H1 (cell line): Measurements from ENCODE around the gene DYNC2I2. TPM values are rescaled to one million over a fixed set of nuclear protein-coding genes. Genes with fewer than 3 reads are reported as not detected.

Experiments
- CTCF ChIA-PET: fragments of 300-600 bp; sonication (Branson Sonifier 250); formaldehyde crosslinking; loops from one replicate; lab custom pipeline; 2021; ENCODE audit not compliant: partially characterized antibody; lab: Charles Lee
- POLR2A ChIA-PET: fragments of 300-600 bp; sonication (Branson Sonifier 250); formaldehyde crosslinking; loops from one replicate; lab custom pipeline; 2021; ENCODE audit warnings: inconsistent platforms; ENCODE audit not compliant: partially characterized antibody; lab: Charles Lee
- DNase-seq, 2 experiments: peaks; one replicate each; pipeline versions ENCODE4 v3.0.0 to v3.0.0-alpha.2; 2010 to 2022; ENCODE audit warnings: low spot score in 2 of 2, low read depth in 1 of 2, mixed read lengths in 1 of 2
- FAIRE-seq: peaks from 2 replicates; lab custom pipeline; 2011; peaks lifted over from hg19 to GRCh38; lab: Jason Lieb, UNC
- H2AFZ ChIP-seq: 2 replicates; pipeline ENCODE4 v1.8.1; 2012; ENCODE audit warnings: low read length, inconsistent platforms
- H2AK5ac ChIP-seq: 2 replicates; pipeline ENCODE4 v1.6.1; 2013; ENCODE audit warnings: low read depth, low read length
- H2BK120ac ChIP-seq: replicated peaks from 2 replicates; pipeline ENCODE3; 2013; ENCODE audit warnings: low read depth, low read length, inconsistent platforms
- H2BK12ac ChIP-seq: 2 replicates; pipeline ENCODE4 v1.6.1; 2013; ENCODE audit warnings: low read depth, low read length
- H2BK15ac ChIP-seq: 2 replicates; pipeline ENCODE4 v1.6.1; 2013; ENCODE audit warnings: low read length
- H2BK20ac ChIP-seq: 2 replicates; pipeline ENCODE4 v1.6.1; 2013; ENCODE audit warnings: low read length
- H2BK5ac ChIP-seq: 2 replicates; pipeline ENCODE4 v1.6.1; 2013; ENCODE audit warnings: low read depth, low read length
- H3K14ac ChIP-seq: 2 replicates; pipeline ENCODE4 v1.6.1; 2013; ENCODE audit warnings: inconsistent platforms; ENCODE audit not compliant: insufficient read length
- H3K18ac ChIP-seq: 2 replicates; pipeline ENCODE4 v1.6.1; 2013; ENCODE audit warnings: low read length; ENCODE audit errors: extremely low read depth
- H3K23ac ChIP-seq: 2 replicates; pipeline ENCODE4 v1.6.1; 2013; ENCODE audit warnings: inconsistent platforms; ENCODE audit not compliant: insufficient read length
- H3K23me2 ChIP-seq: 2 replicates; pipeline ENCODE4 v1.6.1; 2013; ENCODE audit warnings: low read depth, low read length
- H3K27ac ChIP-seq: 2 replicates; pipeline ENCODE4 v1.6.1; 2011; ENCODE audit warnings: low read depth, low read length, inconsistent platforms
- H3K27me3 ChIP-seq, 4 experiments: replicated peaks in 1 of 4; 1 replicate in 1 of 4; 2 replicates in 3 of 4; pipeline versions ENCODE4 v1.6.1 to v1.8.1; 2011 to 2013; ENCODE audit warnings: low read length in 3 of 4, mild to moderate bottlenecking in 3 of 4, inconsistent platforms in 2 of 4, mixed read lengths in 2 of 4, moderate library complexity in 1 of 4; ENCODE audit not compliant: control insufficient read depth in 3 of 4, insufficient read depth in 3 of 4; ENCODE audit errors: extremely low read depth in 1 of 4
- H3K36me3 ChIP-seq, 4 experiments: 2 replicates each; pipeline versions ENCODE4 v1.6.1 to v1.8.1; 2011 to 2013; ENCODE audit warnings: mild to moderate bottlenecking in 4 of 4, low read length in 3 of 4, moderate library complexity in 2 of 4, control low read depth in 1 of 4, inconsistent platforms in 1 of 4; ENCODE audit not compliant: insufficient read depth in 4 of 4, control insufficient read depth in 2 of 4
- H3K4ac ChIP-seq: replicated peaks from 2 replicates; pipeline ENCODE3; 2013; ENCODE audit warnings: low read length, low read depth, mixed read lengths, inconsistent platforms; ENCODE audit not compliant: insufficient read length
- H3K4me1 ChIP-seq, 4 experiments: replicated peaks in 1 of 4; 1 replicate in 1 of 4; 2 replicates in 3 of 4; pipeline versions ENCODE4 v1.6.1 to v1.8.1; 2011 to 2013; ENCODE audit warnings: low read length in 3 of 4, inconsistent platforms in 2 of 4, mixed read lengths in 1 of 4; ENCODE audit not compliant: insufficient read depth in 4 of 4, control insufficient read depth in 3 of 4
- H3K4me2 ChIP-seq, 2 experiments: 2 replicates each; pipeline versions ENCODE4 v1.6.1 to v1.8.1; 2011 to 2013; ENCODE audit warnings: low read depth in 2 of 2, low read length in 2 of 2, control low read depth in 1 of 2, inconsistent platforms in 1 of 2, mild to moderate bottlenecking in 1 of 2; ENCODE audit not compliant: insufficient read depth in 1 of 2
- H3K4me3 ChIP-seq, 4 experiments: fragments of 200-600, 300-600 bp in 1 of 4; sonication (generic), shearing (Covaris generic), sonication (Bioruptor Twin) in 1 of 4; 2 replicates each; pipeline versions ENCODE4 v1.5.1 to v1.8.1; 2011 to 2016; ENCODE audit warnings: low read length in 4 of 4, low read depth in 3 of 4, control low read depth in 2 of 4, inconsistent platforms in 2 of 4, mild to moderate bottlenecking in 2 of 4, mixed read lengths in 1 of 4, moderate library complexity in 1 of 4; ENCODE audit not compliant: insufficient read depth in 2 of 4; ENCODE audit errors: extremely low read depth in 1 of 4
- H3K56ac ChIP-seq: replicated peaks from 2 replicates; pipeline ENCODE3; 2013; ENCODE audit warnings: low read depth, mild to moderate bottlenecking, mixed read lengths, low read length, inconsistent platforms; ENCODE audit not compliant: insufficient read length
- H3K79me1 ChIP-seq: 2 replicates; pipeline ENCODE4 v1.6.1; 2013; ENCODE audit warnings: low read depth, low read length, control low read depth
- H3K79me2 ChIP-seq, 2 experiments: 2 replicates each; pipeline versions ENCODE4 v1.6.1 to v1.8.1; 2012 to 2013; ENCODE audit warnings: low read length in 2 of 2, mild to moderate bottlenecking in 2 of 2, inconsistent platforms in 1 of 2; ENCODE audit not compliant: insufficient read depth in 2 of 2, control insufficient read depth in 1 of 2
- H3K9ac ChIP-seq, 4 experiments: replicated peaks in 1 of 4; 1 replicate in 1 of 4; 2 replicates in 3 of 4; pipeline versions ENCODE4 v1.6.1 to v1.8.1; 2011 to 2013; ENCODE audit warnings: low read depth in 3 of 4, low read length in 3 of 4, control low read depth in 2 of 4, mild to moderate bottlenecking in 2 of 4, moderate library complexity in 2 of 4, inconsistent platforms in 1 of 4; ENCODE audit errors: extremely low read depth in 1 of 4
- H3K9me3 ChIP-seq, 2 experiments: 2 replicates each; pipeline versions ENCODE4 v1.6.1 to v1.8.1; 2012 to 2013; ENCODE audit warnings: mild to moderate bottlenecking in 2 of 2, moderate library complexity in 2 of 2, control low read depth in 1 of 2, inconsistent platforms in 1 of 2, low read depth in 1 of 2, low read length in 1 of 2, mixed read lengths in 1 of 2; ENCODE audit not compliant: insufficient read depth in 2 of 2
- H4K20me1 ChIP-seq, 2 experiments: replicated peaks in 1 of 2; 2 replicates each; pipeline versions ENCODE3 to v1.8.1; 2011 to 2013; ENCODE audit warnings: inconsistent platforms in 2 of 2, low read length in 2 of 2, mild to moderate bottlenecking in 1 of 2; ENCODE audit not compliant: insufficient read depth in 2 of 2, control insufficient read depth in 1 of 2
- H4K5ac ChIP-seq: 2 replicates; pipeline ENCODE4 v1.6.1; 2013; ENCODE audit warnings: low read length, low read depth, mixed read lengths, inconsistent platforms; ENCODE audit not compliant: insufficient read length
- H4K8ac ChIP-seq: 2 replicates; pipeline ENCODE4 v1.8.0; 2013; ENCODE audit warnings: mild to moderate bottlenecking, moderate library complexity, low read length, inconsistent platforms; ENCODE audit not compliant: insufficient read depth; ENCODE audit errors: extremely low read depth
- H4K91ac ChIP-seq: replicated peaks from 2 replicates; pipeline ENCODE3; 2013; ENCODE audit warnings: low read length, mixed read lengths, inconsistent platforms; ENCODE audit not compliant: insufficient read length
- ATF3 ChIP-seq: IDR thresholded peaks from 2 replicates; pipeline ENCODE4 v1.6.1; 2011; ENCODE audit warnings: low read depth, mild to moderate bottlenecking, low read length; ENCODE audit not compliant: insufficient read depth
- KDM5A ChIP-seq: fragments of 200-600 bp; IDR thresholded peaks from 2 replicates; pipeline ENCODE4 v1.7.1; 2012; ENCODE audit warnings: mild to moderate bottlenecking, low read length, inconsistent platforms, mixed read lengths
- MAX ChIP-seq: IDR thresholded peaks from 2 replicates; pipeline ENCODE4 v1.6.1; 2012; ENCODE audit warnings: inconsistent platforms
- PHF8 ChIP-seq: fragments of 200-600 bp; sonication (generic); conservative IDR thresholded peaks from 2 replicates; pipeline ENCODE4 v1.7.1; 2012; ENCODE audit warnings: low read depth, mild to moderate bottlenecking, inconsistent platforms, low read length, moderate library complexity
- SP1 ChIP-seq: IDR thresholded peaks from 2 replicates; pipeline ENCODE4 v1.6.1; 2011; ENCODE audit warnings: low read depth, low read length
- YY1 ChIP-seq: IDR thresholded peaks from 2 replicates; pipeline ENCODE4 v1.6.1; 2011; ENCODE audit warnings: low read depth, mild to moderate bottlenecking, low read length
- WGBS, 2 experiments: shearing (Covaris generic) in 1 of 2; methylation state at CpG; one replicate each; pipeline versions ENCODE4 v1.1.6 to v1.1.7; 2013 to 2015; ENCODE audit warnings: low lambda C conversion rate in 2 of 2, mixed read lengths in 2 of 2, inconsistent platforms in 1 of 2, low coverage in 1 of 2, missing lambda C conversion rate in 1 of 2; ENCODE audit not compliant: insufficient replicate concordance in 2 of 2, insufficient coverage in 1 of 2, insufficient read length in 1 of 2; ENCODE audit errors: extremely low coverage in 1 of 2, missing lambda C conversion rate in 1 of 2; 5-methylcytosine and 5-hydroxymethylcytosine counted together
- polyA plus RNA-seq, 7 experiments: library from polyadenylated mRNA; depleted of rRNA in 3 of 7; stranded (reverse) in 5 of 7; unstranded in 2 of 7; fragments of >200 nt in 5 of 7; fragments of 200-250 nt in 2 of 7; gene quantifications; 1 replicate in 5 of 7; 2 replicates in 1 of 7; 4 replicates in 1 of 7; pipeline versions ENCODE4 v1.2.1 to v1.2.3, GENCODE V29; 2011 to 2013; ENCODE audit warnings: missing spikeins in 2 of 7, mixed read lengths in 2 of 7
- total RNA-seq: library from RNA; stranded (reverse); fragmentation: NEBNext Ultra II Directional; extraction: Animal tissue kit (Norgen Biotek cat#: 25700); gene quantifications from 2 replicates; pipeline ENCODE4 v1.2.1, GENCODE V29; 2021

DYNC2I2 gene
- total and polyA plus RNA-seq, 2 of the 8 experiments (the other 6 are each of a cell fraction or from before 2014, with no cell fraction given): 58.0 to 78.5 TPM

- no peak for TF ChIP-seq KDM5A
- no peak for TF ChIP-seq PHF8
- no peak for TF ChIP-seq MAX
- TF ChIP-seq SP1: no peak
- TF ChIP-seq ATF3: no peak
- no peak for TF ChIP-seq YY1
- TF ChIP-seq, all 59 proteins: peak for 0
- Histone ChIP-seq H3K36me3 (peaks cover 18 to 32% (median 26%) of the 10 kb centered on the region in 4 experiments; a peak in 6 of 8 replicates), H3K4ac (no peak overlapping the region), H2BK5ac (no peak overlapping the region), H3K56ac (no peak overlapping the region), H4K5ac (no peak overlapping the region), H3K27ac (no peak overlapping the region), H3K79me1 (peaks cover 10% of the 10 kb centered on the region; the same call in 1 of the 2 replicates), H2BK20ac (no peak overlapping the region), H4K8ac (no peak overlapping the region), H3K4me1 (peaks cover 0 to 14% (median 11%) of the 10 kb centered on the region in 4 experiments; a peak in 5 of 7 replicates), H3K9me3 (no peaks in the 10 kb centered on the region), H3K14ac (no peak overlapping the region), H4K20me1 (peaks cover 5 to 22% of the 10 kb centered on the region in 2 experiments), H2BK120ac (no peak overlapping the region), H2AK5ac (no peak overlapping the region), H3K23ac (no peak overlapping the region), H4K91ac (no peak overlapping the region), H3K9ac (no peak overlapping the region), H3K4me2 (no peak overlapping the region), H3K18ac (no peak overlapping the region), H2BK12ac (no peak overlapping the region), H3K27me3 (no peaks in the 10 kb centered on the region), H2BK15ac (no peak overlapping the region), H3K23me2 (no peaks in the 10 kb centered on the region), H3K4me3 (no peak overlapping the region), H2AFZ (no peak overlapping the region), H3K79me2 (no peaks in the 10 kb centered on the region; a peak in 1 of 4 replicates)
- DNase-seq (no peak), FAIRE-seq (no peak)
- ChIA-PET CTCF (interaction anchor here (0.7 to 2.3 kb wide), 6 partner anchors 17 to 223 kb away, joined by 3 to 8 read pairs (median 4); no protein-coding TSS in a partner anchor), POLR2A (interaction anchor here (0.6 to 15.6 kb wide), 4 partner anchors 16 to 337 kb away, joined by 3 to 313 read pairs (median 13); partner anchors contain the start of genes PKN3 and SET)
- WGBS, 2 experiments: 85% methylated on average over 9 of the region's 10 CpGs; no CpG with 5 or more reads in 1 of the 2 experiments
These were observed 19.0 kb downstream of the DYNC2I2 start for GRCh38 chr9:128637656-128638055.
